Spleen (tissue), 7 donors: ENCODE measurements around the gene SOX5.

Experiments used
- CTCF ChIP-seq, 11 experiments: fragments of 200-600 bp in 7 of 11; fragments of 450-650 bp in 4 of 11; sonication (generic) in 4 of 11; IDR thresholded peaks in 8 of 11; conservative IDR thresholded peaks in 3 of 11; 1 replicate in 7 of 11; 2 replicates in 4 of 11; pipeline versions ENCODE4 v1.4.0 to v1.8.0; 2016 to 2021; ENCODE audit warnings: antibody characterized with exemption in 11 of 11, inconsistent platforms in 4 of 11, mild to moderate bottlenecking in 1 of 11
- POLR2A ChIP-seq, 3 donors: fragments of 450-650 bp; IDR thresholded peaks; one replicate each; pipeline ENCODE4 v1.5.1; 2017; ENCODE audit warnings: antibody characterized with exemption in 3 of 3, mild to moderate bottlenecking in 1 of 3
- POLR2AphosphoS5 ChIP-seq, 3 donors: sonication (generic); formaldehyde crosslinking; IDR thresholded peaks; one replicate each; pipeline ENCODE4 v1.5.1; 2017; ENCODE audit warnings: antibody characterized with exemption in 3 of 3
- donor health status: DM: no; HTN: no; CAD: no; lungs with moderate emphysema.
- donor health status: DM: no; HTN: no; CAD: no.
- donor health status: DM: no; HTN: no; CAD: no.

GRCh38 chr12:23950775-23951451, 1.4 kb upstream of the SOX5 start:
- no peak for TF ChIP-seq CTCF (IDR thresholded peaks at IDR 0.05 in 8 of 11, conservative IDR thresholded peaks at IDR 0.05 in 3 of 11)
- TF ChIP-seq POLR2A (IDR thresholded peaks at IDR 0.05) = no peak
- no peak for TF ChIP-seq POLR2AphosphoS5 (IDR thresholded peaks at IDR 0.05)
